HUES64 (cell line): ENCODE results near the gene PPID.
"Not testable (repeated sequence)": the region's sequence is repeated elsewhere in the genome, so short reads cannot be mapped to it uniquely, and the experiment has no call there.

ENCODE experiments used
- H3K27ac ChIP-seq: 2 replicates; pipeline ENCODE4 v1.7.0; 2013; ENCODE audit warnings: low read depth, low read length, inconsistent platforms
- H3K27me3 ChIP-seq: 2 replicates; pipeline ENCODE4 v1.6.1; 2013; ENCODE audit warnings: mild to moderate bottlenecking, low read length; ENCODE audit not compliant: insufficient read depth
- H3K36me3 ChIP-seq: 2 replicates; pipeline ENCODE4 v1.6.1; 2013; ENCODE audit warnings: mild to moderate bottlenecking, low read length; ENCODE audit not compliant: insufficient read depth
- H3K4me1 ChIP-seq: 2 replicates; pipeline ENCODE4 v1.6.1; 2013; ENCODE audit warnings: mild to moderate bottlenecking, low read length, moderate library complexity; ENCODE audit not compliant: insufficient read depth
- H3K4me3 ChIP-seq: 2 replicates; pipeline ENCODE4 v1.5.1; 2013; ENCODE audit warnings: mild to moderate bottlenecking, low read length, moderate library complexity
- H3K9ac ChIP-seq: 2 replicates; pipeline ENCODE4 v1.6.1; 2013; ENCODE audit warnings: mild to moderate bottlenecking, low read depth, low read length
- H3K9me3 ChIP-seq: 2 replicates; pipeline ENCODE4 v1.6.1; 2013; ENCODE audit warnings: low read depth, low read length; ENCODE audit not compliant: insufficient read depth
- WGBS: fragments of 150-250, 120-280 bp; methylation state at CpG from one replicate; pipeline ENCODE4 v1.1.7; 2013; ENCODE audit warnings: missing lambda C conversion rate; 5-methylcytosine and 5-hydroxymethylcytosine counted together

The PPID gene

DNA sequence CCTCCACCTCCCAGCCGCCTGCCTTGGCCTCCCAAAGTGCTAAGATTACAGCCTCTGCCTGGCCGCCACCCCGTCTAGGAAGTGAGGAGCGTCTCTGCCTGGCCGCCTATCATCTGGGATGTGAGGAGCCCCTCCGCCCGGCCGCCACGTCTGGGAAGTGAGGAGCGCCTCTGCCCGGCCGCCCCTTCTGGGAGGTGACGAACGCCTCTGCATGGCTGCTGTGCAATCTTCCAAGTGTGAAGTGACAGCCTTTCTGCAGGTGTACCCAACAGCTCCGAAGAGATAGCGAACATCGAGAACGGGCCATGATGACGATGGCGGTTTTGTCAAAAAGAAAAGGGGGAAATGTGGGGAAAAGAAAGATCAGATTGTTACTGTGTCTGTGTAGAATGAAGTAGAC lies 36.3 kb upstream of the PPID start:
- not testable (repeated sequence) for H3K9ac ChIP-seq, H3K36me3 ChIP-seq, H3K4me3 ChIP-seq, H3K27ac ChIP-seq, H3K27me3 ChIP-seq, H3K4me1 ChIP-seq, H3K9me3 ChIP-seq
- WGBS, result 98% methylated on average over 19 of the region's 20 CpGs

DNA sequence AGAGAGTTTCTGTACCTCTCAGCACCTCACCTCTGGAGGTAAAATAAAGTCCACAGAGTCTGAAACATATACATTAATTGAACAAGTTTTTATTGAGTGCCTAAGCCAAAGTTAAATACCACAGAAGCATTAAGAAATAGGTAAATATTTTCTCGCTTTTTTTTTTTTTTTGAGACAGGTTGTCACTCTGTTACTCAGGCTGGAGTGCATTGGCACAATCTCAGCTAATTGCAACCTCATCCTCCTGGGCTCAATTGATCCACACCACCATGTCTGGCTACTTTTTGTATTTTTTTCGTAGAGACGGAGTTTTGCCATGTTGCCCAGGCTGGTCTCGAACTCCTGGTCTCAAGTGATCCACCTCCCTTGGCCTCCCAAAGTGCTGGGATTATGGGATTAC lies 35.5 kb upstream of the PPID start:
- Histone ChIP-seq H3K27me3 (no peaks in the 10 kb centered on the region), H3K9ac (no peak overlapping the region), H3K4me3 (no peak overlapping the region), H3K4me1 (no peaks in the 10 kb centered on the region), H3K9me3 (no peaks in the 10 kb centered on the region), H3K36me3 (no peaks in the 10 kb centered on the region), H3K27ac (no peak overlapping the region)
- 91% methylated on average over 4 of the region's 4 CpGs for WGBS

DNA sequence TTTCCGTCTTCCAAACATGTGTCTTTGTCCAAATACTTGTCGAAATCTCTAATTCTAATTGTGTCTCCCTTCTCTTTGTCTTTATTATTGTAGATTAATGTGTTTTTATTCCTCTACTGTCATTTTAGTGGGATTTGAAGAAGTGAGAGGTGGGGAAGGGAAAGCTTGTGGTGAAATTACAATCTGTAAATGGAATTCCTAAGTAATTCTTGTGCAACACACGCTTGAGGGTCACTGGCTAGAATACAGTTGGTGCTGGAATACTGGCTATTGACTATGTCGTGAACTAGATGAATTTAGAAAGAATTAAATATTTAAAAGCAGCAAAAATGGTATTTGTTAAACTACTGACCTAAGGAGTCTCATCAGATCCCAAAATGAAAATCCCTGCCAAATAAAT lies 34.9 kb upstream of the PPID start:
- H3K9me3 ChIP-seq, result no peaks in the 10 kb centered on the region
- no peak overlapping the region for H3K9ac ChIP-seq
- WGBS, result 91% methylated on average over 4 of the region's 4 CpGs
- H3K4me3 ChIP-seq, result no peak overlapping the region
- no peaks in the 10 kb centered on the region for H3K36me3 ChIP-seq
- no peak overlapping the region for H3K27ac ChIP-seq
- H3K4me1 ChIP-seq, result no peaks in the 10 kb centered on the region
- no peaks in the 10 kb centered on the region for H3K27me3 ChIP-seq

DNA sequence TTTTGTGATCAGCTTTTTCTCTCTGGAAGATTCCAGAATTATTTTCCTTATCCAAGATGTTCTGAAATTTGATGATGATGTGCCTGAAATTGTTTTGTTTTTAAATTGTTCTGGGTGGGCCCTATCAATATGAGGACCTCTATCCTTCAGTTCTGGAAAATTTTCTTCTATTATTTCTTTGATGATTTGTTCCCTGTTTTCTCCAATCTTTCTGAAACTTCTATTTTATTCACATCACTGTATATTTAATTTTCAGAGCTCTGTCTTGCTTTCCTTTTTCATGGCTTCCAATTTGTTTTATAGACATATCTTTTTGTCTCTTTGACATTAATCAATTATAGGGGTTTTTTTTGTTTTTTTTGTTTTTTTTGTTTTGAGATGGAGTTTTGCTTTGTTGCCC lies 33.4 kb upstream of the PPID start:
- H3K9me3 ChIP-seq, result no peaks in the 10 kb centered on the region
- no peak overlapping the region for H3K4me3 ChIP-seq
- H3K27ac ChIP-seq, result no peak overlapping the region
- H3K4me1 ChIP-seq, result no peaks in the 10 kb centered on the region
- H3K27me3 ChIP-seq, result no peaks in the 10 kb centered on the region
- H3K9ac ChIP-seq, result no peak overlapping the region
- H3K36me3 ChIP-seq, result no peaks in the 10 kb centered on the region

DNA sequence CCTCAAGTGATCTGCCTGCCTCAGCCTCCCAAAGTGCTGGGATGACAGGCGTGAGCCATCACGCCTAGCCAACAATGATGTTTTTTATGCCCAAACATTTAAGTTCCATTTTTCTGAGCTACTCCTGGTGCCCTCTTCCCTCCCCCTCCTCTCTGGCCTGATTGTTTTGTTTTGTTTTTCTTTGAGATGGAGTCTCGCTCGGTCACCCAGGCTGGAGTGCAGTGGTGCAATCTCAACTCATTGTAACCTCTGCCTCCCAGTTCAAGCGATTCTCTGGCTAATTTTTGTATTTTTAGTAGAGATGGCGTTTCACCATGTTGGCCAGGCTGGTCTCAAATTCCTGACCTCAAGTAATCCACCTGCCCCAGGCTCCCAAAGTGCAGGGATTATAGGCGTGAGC lies 32.6 kb upstream of the PPID start:
- H3K4me3 ChIP-seq, H3K9ac ChIP-seq, H3K36me3 ChIP-seq, H3K27ac ChIP-seq, H3K9me3 ChIP-seq, H3K27me3 ChIP-seq, H3K4me1 ChIP-seq: not testable (repeated sequence)
- WGBS, result 87% methylated on average over 6 of the region's 7 CpGs

DNA sequence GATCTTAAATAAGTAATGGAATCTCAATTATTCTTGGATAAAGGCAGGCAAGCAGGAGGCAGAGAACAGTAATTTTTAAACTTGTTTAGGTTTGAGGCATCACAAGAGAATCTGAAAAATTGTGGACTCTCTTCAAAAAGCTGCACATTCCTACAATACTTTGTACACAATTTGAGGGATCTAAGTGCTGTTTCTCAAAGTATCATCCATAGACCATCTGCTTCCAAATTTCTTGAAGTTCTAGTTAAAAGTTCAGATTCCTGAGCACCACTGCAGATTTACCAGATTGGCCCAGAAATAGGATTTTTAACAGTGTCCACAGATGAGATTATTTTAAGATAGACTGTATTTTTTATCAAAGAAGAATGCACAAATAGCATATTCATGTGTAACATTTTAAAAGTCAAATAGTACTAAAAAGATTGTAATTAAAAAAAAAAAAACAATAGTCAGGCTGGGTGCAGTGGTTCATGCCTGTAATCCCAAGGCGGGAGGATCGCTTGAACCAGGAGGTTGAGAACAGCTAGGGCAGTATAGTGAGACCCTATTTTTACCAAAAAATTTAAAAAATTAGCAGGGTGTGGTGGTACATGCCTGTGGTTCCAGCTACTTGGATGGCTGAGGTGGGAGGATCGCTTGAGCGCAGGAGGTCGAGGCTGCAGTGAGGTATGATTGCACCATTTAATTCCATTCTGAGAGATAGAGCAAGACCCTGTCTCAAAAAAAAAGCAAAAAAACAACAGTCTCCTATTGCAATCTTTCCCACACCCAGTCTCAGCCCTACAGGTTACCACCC lies 31.4 kb upstream of the PPID start:
- Histone ChIP-seq H3K9ac (no peak overlapping the region), H3K36me3 (no peaks in the 10 kb centered on the region), H3K27me3 (no peaks in the 10 kb centered on the region), H3K27ac (no peak overlapping the region), H3K4me3 (no peak overlapping the region), H3K4me1 (no peaks in the 10 kb centered on the region), H3K9me3 (no peaks in the 10 kb centered on the region)
- 93% methylated on average over 5 of the region's 5 CpGs for WGBS

DNA sequence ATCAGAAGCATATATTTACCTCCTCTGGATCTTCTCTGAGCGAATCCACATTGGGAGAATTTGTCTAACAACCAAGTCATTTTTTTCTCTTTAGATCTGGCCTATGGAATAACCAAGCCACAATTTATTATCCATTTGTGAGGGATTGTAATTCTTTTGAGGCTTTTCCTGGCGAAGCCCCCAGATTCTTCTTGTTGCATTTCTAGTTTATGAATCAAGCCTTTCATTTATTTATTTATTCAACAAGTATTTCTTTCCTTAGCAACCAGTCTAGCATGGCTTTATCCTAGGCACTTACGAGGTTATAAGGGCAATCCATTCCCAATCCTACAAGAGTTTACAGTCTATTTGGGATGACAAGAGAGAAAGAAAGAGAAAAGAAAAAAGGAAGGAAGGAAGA lies 27.2 kb upstream of the PPID start:
- WGBS, result 95% methylated on average over 3 of the region's 3 CpGs
- Histone ChIP-seq H3K27ac (no peak overlapping the region), H3K9me3 (peaks cover 5% of the 10 kb centered on the region; the same call in 1 of the 2 replicates), H3K9ac (no peak overlapping the region), H3K4me3 (no peak overlapping the region), H3K27me3 (no peaks in the 10 kb centered on the region), H3K36me3 (no peaks in the 10 kb centered on the region), H3K4me1 (no peaks in the 10 kb centered on the region)

DNA sequence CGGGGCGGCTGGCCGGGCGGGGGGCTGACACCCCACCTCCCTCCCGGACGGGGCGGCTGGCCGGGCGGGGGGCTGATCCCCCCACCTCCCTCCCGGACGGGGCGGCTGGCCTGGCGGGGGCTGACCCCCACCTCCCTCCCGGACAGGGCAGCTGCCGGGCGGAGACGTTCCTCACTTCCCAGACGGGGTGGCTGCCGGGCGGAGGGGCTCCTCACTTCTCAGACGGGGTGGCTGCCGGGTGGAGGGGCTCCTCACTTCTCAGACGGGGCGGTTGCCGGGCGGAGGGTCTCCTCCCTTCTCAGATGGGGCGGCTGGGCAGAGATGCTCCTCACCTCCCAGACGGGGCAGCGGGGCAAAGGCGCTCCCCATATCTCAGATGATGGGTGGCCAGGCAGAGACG lies 23.3 kb upstream of the PPID start:
- not testable (repeated sequence) for H3K27me3 ChIP-seq, H3K9me3 ChIP-seq, H3K4me3 ChIP-seq, H3K4me1 ChIP-seq, H3K36me3 ChIP-seq, H3K27ac ChIP-seq, H3K9ac ChIP-seq
- 96% methylated on average over 31 of the region's 31 CpGs for WGBS

DNA sequence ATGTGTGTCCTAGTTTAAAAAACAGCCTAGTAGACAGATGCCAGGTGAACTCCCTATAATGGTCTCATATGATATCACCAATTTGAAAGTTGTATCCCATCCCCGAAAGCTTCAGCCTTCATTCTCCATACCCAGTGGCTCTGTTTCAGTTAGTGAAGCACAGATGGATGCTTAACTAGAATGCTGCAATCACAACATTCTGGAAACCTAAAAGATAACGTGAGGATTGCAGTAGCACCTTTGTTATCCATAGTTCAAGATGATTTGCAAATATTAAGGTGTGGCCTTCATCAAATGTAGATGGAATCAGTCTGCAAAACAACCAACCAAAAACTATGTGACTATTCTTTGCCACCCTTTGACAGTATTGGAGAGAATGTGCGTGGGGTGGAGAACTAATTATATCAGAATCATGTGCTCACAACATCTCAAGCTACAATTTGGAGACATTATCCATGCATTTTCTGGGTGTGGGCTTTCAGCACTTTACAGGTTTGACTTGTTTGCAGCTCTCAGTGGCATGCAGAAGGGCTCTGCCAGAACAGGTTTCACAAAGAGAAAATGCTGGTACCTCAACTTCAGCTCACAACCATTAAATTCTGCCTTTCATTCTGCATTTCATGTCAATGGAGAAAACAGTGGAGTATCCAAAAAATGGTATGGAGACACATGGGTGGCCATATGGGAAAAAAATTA lies 18.3 kb upstream of the PPID start:
- Histone ChIP-seq H3K27ac (no peak overlapping the region), H3K9ac (no peak overlapping the region), H3K4me1 (peaks cover 4% of the 10 kb centered on the region; the same call in 1 of the 2 replicates), H3K27me3 (no peaks in the 10 kb centered on the region), H3K9me3 (no peaks in the 10 kb centered on the region), H3K4me3 (no peak overlapping the region), H3K36me3 (no peaks in the 10 kb centered on the region)
- 93% methylated on average over 3 of the region's 3 CpGs for WGBS

DNA sequence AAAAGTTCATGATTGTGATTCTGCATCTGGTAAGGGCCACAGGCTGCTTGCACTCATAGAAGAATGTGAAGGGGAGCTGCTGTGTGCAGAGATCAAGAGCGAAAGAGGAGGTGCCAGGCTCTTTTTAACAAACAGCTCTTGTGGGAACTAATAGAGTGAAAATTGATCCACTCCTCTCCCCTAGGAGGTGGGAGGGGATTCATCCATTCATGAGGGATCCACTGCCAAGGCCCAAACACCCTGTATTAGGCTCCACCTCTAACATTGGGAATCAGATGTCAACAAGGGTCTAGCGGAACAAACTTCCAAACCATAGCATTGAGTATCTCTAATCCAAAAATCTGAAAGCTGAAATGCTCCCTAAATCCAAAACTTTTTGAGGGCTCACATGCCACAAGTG lies 16.4 kb upstream of the PPID start:
- H3K4me3 ChIP-seq, result no peak overlapping the region
- no peaks in the 10 kb centered on the region for H3K36me3 ChIP-seq
- H3K27me3 ChIP-seq, result no peaks in the 10 kb centered on the region
- no peak overlapping the region for H3K9ac ChIP-seq
- WGBS, result 85% methylated on average over 2 of the region's 2 CpGs
- no peaks in the 10 kb centered on the region for H3K9me3 ChIP-seq
- H3K4me1 ChIP-seq, result peaks cover 4% of the 10 kb centered on the region; the same call in 1 of the 2 replicates
- no peak overlapping the region for H3K27ac ChIP-seq

DNA sequence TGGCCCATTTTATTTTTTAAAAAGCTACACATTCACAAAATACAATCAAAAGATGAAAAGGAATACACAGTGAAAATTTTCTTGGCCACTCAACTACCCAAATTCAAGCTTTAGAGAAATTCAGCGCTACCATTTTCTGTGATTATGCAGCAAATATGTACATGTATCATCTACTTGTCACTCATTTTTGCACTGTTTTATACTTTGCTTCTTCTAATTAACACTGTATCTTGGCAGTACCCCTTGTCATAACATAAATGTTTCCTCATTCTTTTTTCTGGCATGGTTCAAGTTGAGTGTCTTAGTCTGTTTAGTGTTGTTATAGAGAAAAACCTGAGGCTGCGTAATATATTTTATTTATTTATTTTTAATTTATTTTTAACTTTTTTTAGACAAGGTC lies 15.7 kb upstream of the PPID start:
- WGBS, result 100% methylated on average over 1 of the region's 2 CpGs
- Histone ChIP-seq H3K4me1 (peaks cover 4% of the 10 kb centered on the region; the same call in 1 of the 2 replicates), H3K27me3 (no peaks in the 10 kb centered on the region), H3K9me3 (no peaks in the 10 kb centered on the region), H3K4me3 (no peak overlapping the region), H3K9ac (no peak overlapping the region), H3K27ac (no peak overlapping the region), H3K36me3 (no peaks in the 10 kb centered on the region)
